HEK293 (cell line): ENCODE results near the gene UFC1.

Experiments used
- CTCF ChIA-PET: fragments of 350-600 bp; formaldehyde crosslinking; extraction: SDS; loops from one replicate; lab custom pipeline; 2021; ENCODE audit warnings: antibody characterized with exemption; lab: Yijun Ruan, JAX
- POLR2A ChIA-PET: fragments of 300-600 bp; formaldehyde crosslinking; extraction: SDS; loops from one replicate; lab custom pipeline; 2020; ENCODE audit warnings: antibody characterized with exemption, inconsistent platforms; lab: Yijun Ruan, JAX
- H3K27ac ChIP-seq: fragments of 200-500 bp; sonication (Bioruptor generic); 2 replicates; pipeline ENCODE4 v1.5.1; 2014; ENCODE audit warnings: low read depth, low read length, control low read depth, inconsistent platforms; ENCODE audit errors: extremely low read depth
- H3K36me3 ChIP-seq, 2 experiments: fragments of 200-500 bp in 1 of 2; sonication (Bioruptor generic) in 1 of 2; 1 replicate in 1 of 2; 2 replicates in 1 of 2; pipeline ENCODE4 v1.5.1; 2014 to 2017; ENCODE audit warnings: inconsistent platforms in 2 of 2, low read length in 2 of 2; ENCODE audit not compliant: control insufficient read depth in 2 of 2, insufficient read depth in 1 of 2
- H3K4me1 ChIP-seq: fragments of 200-500 bp; sonication (Bioruptor generic); 2 replicates; pipeline ENCODE4 v1.5.1; 2014; ENCODE audit warnings: mild to moderate bottlenecking, low read length, inconsistent platforms; ENCODE audit not compliant: control insufficient read depth, insufficient read depth
- H3K4me3 ChIP-seq: 2 replicates; pipeline ENCODE4 v1.5.1; 2011; ENCODE audit warnings: low read depth, mild to moderate bottlenecking, control low read depth, low read length, moderate library complexity
- H3K9me3 ChIP-seq: fragments of 200-500 bp; sonication (Bioruptor generic); 2 replicates; pipeline ENCODE4 v1.5.1; 2014; ENCODE audit warnings: low read depth, low read length, inconsistent platforms; ENCODE audit not compliant: control insufficient read depth, insufficient read depth
- GFI1B ChIP-seq: fragments of 450-650 bp; formaldehyde crosslinking; IDR thresholded peaks from 2 replicates; pipeline ENCODE4 v1.5.1; 2016; ENCODE audit warnings: missing biosample characterization, missing genetic modification characterization
- KLF1 ChIP-seq: fragments of 450-650 bp; formaldehyde crosslinking; IDR thresholded peaks from 2 replicates; pipeline ENCODE4 v1.5.1; 2016; ENCODE audit warnings: missing biosample characterization, missing genetic modification characterization
- KLF17 ChIP-seq: fragments of 450-650 bp; formaldehyde crosslinking; IDR thresholded peaks from 2 replicates; pipeline ENCODE4 v1.5.1; 2016; ENCODE audit warnings: missing biosample characterization, missing genetic modification characterization
- PATZ1 ChIP-seq: fragments of 450-650 bp; formaldehyde crosslinking; IDR thresholded peaks from 2 replicates; pipeline ENCODE4 v1.5.1; 2016; ENCODE audit warnings: missing biosample characterization, missing genetic modification characterization
- PRDM10 ChIP-seq: fragments of 450-650 bp; formaldehyde crosslinking; IDR thresholded peaks from 2 replicates; pipeline ENCODE4 v1.5.1; 2016; ENCODE audit warnings: missing biosample characterization, missing genetic modification characterization
- PRDM4 ChIP-seq: fragments of 450-650 bp; formaldehyde crosslinking; IDR thresholded peaks from 2 replicates; pipeline ENCODE4 v1.5.1; 2017; ENCODE audit warnings: missing biosample characterization, missing genetic modification characterization
- ZBTB17 ChIP-seq: fragments of 450-650 bp; formaldehyde crosslinking; IDR thresholded peaks from 2 replicates; pipeline ENCODE4 v1.5.1; 2016; ENCODE audit warnings: missing biosample characterization, missing genetic modification characterization
- ZEB2 ChIP-seq: fragments of 450-650 bp; formaldehyde crosslinking; IDR thresholded peaks from 2 replicates; pipeline ENCODE4 v1.5.1; 2016; ENCODE audit warnings: missing biosample characterization, missing genetic modification characterization
- ZNF10 ChIP-seq: fragments of 450-650 bp; formaldehyde crosslinking; IDR thresholded peaks from 2 replicates; pipeline ENCODE4 v1.5.1; 2017; ENCODE audit warnings: missing biosample characterization, missing genetic modification characterization
- ZNF132 ChIP-seq: fragments of 450-650 bp; formaldehyde crosslinking; IDR thresholded peaks from 2 replicates; pipeline ENCODE4 v1.5.1; 2017; ENCODE audit warnings: missing biosample characterization, missing genetic modification characterization, borderline replicate concordance
- ZNF157 ChIP-seq: fragments of 450-650 bp; formaldehyde crosslinking; IDR thresholded peaks from 2 replicates; pipeline ENCODE4 v1.5.1; 2016; ENCODE audit warnings: missing biosample characterization, missing genetic modification characterization
- ZNF18 ChIP-seq: fragments of 450-650 bp; formaldehyde crosslinking; IDR thresholded peaks from 2 replicates; pipeline ENCODE4 v1.5.1; 2016; ENCODE audit warnings: missing biosample characterization, missing genetic modification characterization
- ZNF184 ChIP-seq: fragments of 450-650 bp; IDR thresholded peaks from 2 replicates; pipeline ENCODE4 v1.5.1; 2018; ENCODE audit warnings: missing biosample characterization, mild to moderate bottlenecking, missing genetic modification characterization
- ZNF311 ChIP-seq: fragments of 450-650 bp; formaldehyde crosslinking; IDR thresholded peaks from 2 replicates; pipeline ENCODE4 v1.5.1; 2017; ENCODE audit warnings: missing biosample characterization, missing genetic modification characterization, borderline replicate concordance
- ZNF362 ChIP-seq: fragments of 450-650 bp; formaldehyde crosslinking; IDR thresholded peaks from 2 replicates; pipeline ENCODE4 v1.5.1; 2016; ENCODE audit warnings: missing biosample characterization, missing genetic modification characterization
- ZNF449 ChIP-seq: fragments of 450-650 bp; formaldehyde crosslinking; IDR thresholded peaks from 2 replicates; pipeline ENCODE4 v1.5.1; 2017; ENCODE audit warnings: missing biosample characterization, mild to moderate bottlenecking, missing genetic modification characterization, moderate library complexity
- ZNF692 ChIP-seq: fragments of 450-650 bp; formaldehyde crosslinking; IDR thresholded peaks from 2 replicates; pipeline ENCODE4 v1.5.1; 2016; ENCODE audit warnings: missing biosample characterization, missing genetic modification characterization
- ZNF707 ChIP-seq: fragments of 450-650 bp; formaldehyde crosslinking; IDR thresholded peaks from 2 replicates; pipeline ENCODE4 v1.5.1; 2016; ENCODE audit warnings: missing biosample characterization, missing genetic modification characterization
- ZSCAN4 ChIP-seq: fragments of 450-650 bp; formaldehyde crosslinking; IDR thresholded peaks from 2 replicates; pipeline ENCODE4 v1.5.1; 2017; ENCODE audit warnings: missing biosample characterization, missing genetic modification characterization

The UFC1 gene

GRCh38 chr1:161115132-161115711, 38.6 kb upstream of the UFC1 start:
- no peaks in the 10 kb centered on the region for H3K9me3 ChIP-seq
- POLR2A ChIA-PET = interaction anchor here (0.7 to 1.5 kb wide), 2 partner anchors 11 to 20 kb away, joined by 3 read pairs; no protein-coding TSS in a partner anchor
- no peak overlapping the region for H3K27ac ChIP-seq
- CTCF ChIA-PET = interaction anchor here (1.2 kb wide), 1 partner anchor 440 kb away, joined by 7 read pairs; no protein-coding TSS in a partner anchor
- peaks cover 0 to 23% of the 10 kb centered on the region in 2 experiments; a peak in 1 of 3 replicates for H3K36me3 ChIP-seq
- no peak overlapping the region for H3K4me3 ChIP-seq
- H3K4me1 ChIP-seq = peaks cover 9% of the 10 kb centered on the region
- TF ChIP-seq ZNF311 (tag by site-specific recombination) (no peak), ZNF18 (no peak), ZNF184 (peak; percentile 81), PRDM10 (tag by site-specific recombination) (peak; percentile 69), ZNF449 (tag by site-specific recombination) (no peak), ZNF10 (tag by site-specific recombination) (0 out of 2 replicates have a peak, but pooled peaks have one; percentile 41), KLF17 (tag by site-specific recombination) (peak; percentile 91), ZNF707 (tag by site-specific recombination) (peak; percentile 43; the same call in 1 of the 2 replicates), ZNF692 (peak; percentile 58; the same call in 1 of the 2 replicates), ZBTB17 (tag by site-specific recombination) (peak; percentile 94), ZNF132 (tag by site-specific recombination) (no peak), ZEB2 (tag by site-specific recombination) (peak; percentile 91; the same call in 1 of the 2 replicates), PRDM4 (tag by site-specific recombination) (no peak), KLF1 (tag by site-specific recombination) (peak; percentile 47), ZNF362 (tag by site-specific recombination) (peak; percentile 85; the same call in 1 of the 2 replicates), GFI1B (tag by site-specific recombination) (no peak), ZSCAN4 (0 out of 2 replicates have a peak, but pooled peaks have one; percentile 26), PATZ1 (tag by site-specific recombination) (peak; percentile 46; the same call in 1 of the 2 replicates), ZNF157 (tag by site-specific recombination) (0 out of 2 replicates have a peak, but pooled peaks have one; percentile 30)
